ENCODE results near the gene IQCC. TPM values are rescaled to one million over a fixed set of nuclear protein-coding genes. Genes with fewer than 3 reads are reported as not detected.
"Not testable (repeated sequence)": the region's sequence is repeated elsewhere in the genome, so short reads cannot be mapped to it uniquely, and the experiment has no call there.

The IQCC gene
- 1 to 10 TPM; 5.6 to 9.8 (median 7.3) TPM for polyA plus RNA-seq (ENCODE audit: insufficient read length in 4 of 4)

- peak in 3 of 4 donors; percentile 77 to 87 (median 82) for DNase-seq (ENCODE audit: low read depth in 4 of 4, low spot score in 3 of 4)
These were observed at the start of gene IQCC for GRCh38 chr1:32205401-32206370. Gene IQCC, plus strand, starts transcription at chr1:32205671. Its CDS starts 11 bp downstream, at chr1:32205682.

- DNase-seq (ENCODE audit: low read depth in 4 of 4, low spot score in 3 of 4) = no peak
These were observed 46.3 kb upstream of the IQCC start for GRCh38 chr1:32159189-32159588.

GRCh38 chr1:32163405-32163804 lies 42.1 kb upstream of the IQCC start:
- DNase-seq (ENCODE audit: low read depth in 4 of 4, low spot score in 3 of 4) = no peak

DNA sequence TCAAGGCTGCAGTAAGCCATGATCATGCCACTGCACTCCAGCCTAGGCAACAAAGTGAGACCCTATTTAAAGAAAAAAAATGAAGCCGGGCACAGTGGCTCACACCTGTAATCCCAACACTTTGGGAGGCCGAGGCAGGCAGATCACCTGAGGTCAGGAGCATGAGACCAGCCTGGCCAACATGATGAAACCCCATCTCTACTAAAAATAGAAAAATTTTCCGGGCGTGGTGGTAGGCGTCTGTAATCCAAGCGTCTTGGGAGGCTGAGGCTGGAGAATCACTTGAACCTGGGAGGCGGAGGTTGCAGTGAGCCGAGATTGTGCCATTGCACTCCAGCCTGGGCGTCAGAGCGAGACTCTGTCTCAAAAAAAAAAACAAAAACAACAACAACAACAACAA lies 39.8 kb upstream of the IQCC start:
- not testable (repeated sequence) for DNase-seq (ENCODE audit: low read depth in 4 of 4, low spot score in 3 of 4)

DNA sequence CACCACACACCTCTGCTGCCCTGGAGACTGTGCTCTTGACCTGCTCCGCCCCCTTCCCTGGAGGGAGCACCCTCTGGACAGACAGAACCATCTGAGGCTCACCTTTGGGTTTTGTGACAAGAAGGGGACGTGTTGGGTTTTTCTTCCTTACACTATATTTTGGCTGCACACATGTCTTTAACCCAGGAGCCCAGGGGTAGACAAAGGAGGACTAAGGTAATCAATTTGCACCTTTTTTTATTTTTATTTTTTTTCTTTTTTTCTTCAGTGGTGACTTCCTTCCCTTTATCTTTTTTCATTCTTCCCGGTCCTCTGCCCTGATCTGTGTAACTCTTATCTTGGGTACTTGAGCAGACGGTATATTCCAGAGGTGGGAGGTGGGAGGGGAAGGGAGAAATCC lies 34.5 kb upstream of the IQCC start:
- DNase-seq (ENCODE audit: low read depth in 4 of 4, low spot score in 3 of 4) = no peak

DNA sequence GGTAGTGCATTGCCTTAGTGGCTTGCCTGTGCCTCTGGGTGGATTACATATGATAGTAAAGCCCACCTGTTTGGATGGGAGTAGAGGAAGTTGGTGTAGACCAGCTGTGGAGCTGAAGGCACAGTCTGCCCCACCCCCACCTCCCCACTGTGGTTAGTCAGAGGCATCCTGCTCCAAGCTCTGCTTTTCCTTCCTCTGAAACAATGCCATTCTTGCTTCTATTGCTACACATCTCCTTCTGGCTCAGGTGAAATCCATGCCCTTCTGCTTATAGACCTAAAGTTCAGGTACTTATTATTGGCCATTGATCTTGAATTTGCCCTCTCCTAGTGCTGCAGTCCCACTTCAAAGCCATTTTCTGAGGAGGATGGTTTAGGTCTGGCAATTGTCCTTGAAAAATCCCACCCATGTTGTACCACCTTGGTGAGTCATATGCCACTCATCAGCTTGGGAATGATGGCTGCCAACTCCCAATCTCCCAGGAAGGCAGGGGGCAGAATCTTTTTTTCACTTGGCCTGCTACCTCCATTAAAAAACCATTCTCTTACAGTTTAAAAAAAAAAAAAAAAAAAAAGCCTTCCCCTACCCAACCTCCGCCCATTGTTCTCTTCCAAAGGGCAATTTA lies 32.7 kb upstream of the IQCC start:
- no peak for DNase-seq (ENCODE audit: low read depth in 4 of 4, low spot score in 3 of 4)

DNA sequence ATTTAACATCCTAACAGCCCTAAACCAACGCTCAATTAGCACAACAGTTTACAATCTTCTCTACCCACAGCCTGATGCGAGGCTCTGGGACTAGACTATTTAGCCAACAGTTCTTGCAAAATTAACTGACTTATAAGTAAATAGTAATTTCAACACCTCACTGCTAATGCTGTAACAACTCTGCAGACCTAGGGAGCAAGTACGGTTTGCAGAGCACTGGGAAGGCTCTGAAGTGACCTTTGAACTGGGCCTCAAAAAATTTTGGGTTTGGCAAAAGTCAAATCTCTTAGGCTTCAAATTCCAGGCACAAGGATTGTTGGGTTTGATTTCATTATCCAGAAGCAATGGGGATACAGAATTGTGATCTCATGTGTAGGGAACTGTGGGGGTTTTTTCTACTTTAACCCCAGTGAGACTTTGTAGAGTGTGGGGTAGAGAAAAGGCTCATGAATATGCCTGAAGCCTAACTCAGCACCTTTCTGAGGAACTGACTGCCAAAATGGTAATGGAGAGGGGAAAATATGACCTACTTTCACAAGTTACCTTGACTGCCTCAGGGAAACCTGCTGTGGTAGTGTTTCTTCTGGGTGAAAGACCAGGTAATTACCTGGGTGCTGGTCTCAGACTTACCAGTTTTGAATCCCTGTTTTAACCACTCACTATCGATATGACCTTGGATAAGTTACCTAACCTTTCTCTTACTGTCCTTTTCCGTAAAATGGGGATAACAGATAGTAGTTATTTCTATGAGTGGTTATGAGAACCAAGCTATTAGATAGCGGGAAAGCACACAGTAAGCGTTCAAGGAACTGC lies 26.9 kb upstream of the IQCC start:
- no peak for DNase-seq (ENCODE audit: low read depth in 4 of 4, low spot score in 3 of 4)

GRCh38 chr1:32179193-32179442 lies 26.4 kb upstream of the IQCC start:
- DNase-seq (ENCODE audit: low read depth in 4 of 4, low spot score in 3 of 4) = no peak

DNA sequence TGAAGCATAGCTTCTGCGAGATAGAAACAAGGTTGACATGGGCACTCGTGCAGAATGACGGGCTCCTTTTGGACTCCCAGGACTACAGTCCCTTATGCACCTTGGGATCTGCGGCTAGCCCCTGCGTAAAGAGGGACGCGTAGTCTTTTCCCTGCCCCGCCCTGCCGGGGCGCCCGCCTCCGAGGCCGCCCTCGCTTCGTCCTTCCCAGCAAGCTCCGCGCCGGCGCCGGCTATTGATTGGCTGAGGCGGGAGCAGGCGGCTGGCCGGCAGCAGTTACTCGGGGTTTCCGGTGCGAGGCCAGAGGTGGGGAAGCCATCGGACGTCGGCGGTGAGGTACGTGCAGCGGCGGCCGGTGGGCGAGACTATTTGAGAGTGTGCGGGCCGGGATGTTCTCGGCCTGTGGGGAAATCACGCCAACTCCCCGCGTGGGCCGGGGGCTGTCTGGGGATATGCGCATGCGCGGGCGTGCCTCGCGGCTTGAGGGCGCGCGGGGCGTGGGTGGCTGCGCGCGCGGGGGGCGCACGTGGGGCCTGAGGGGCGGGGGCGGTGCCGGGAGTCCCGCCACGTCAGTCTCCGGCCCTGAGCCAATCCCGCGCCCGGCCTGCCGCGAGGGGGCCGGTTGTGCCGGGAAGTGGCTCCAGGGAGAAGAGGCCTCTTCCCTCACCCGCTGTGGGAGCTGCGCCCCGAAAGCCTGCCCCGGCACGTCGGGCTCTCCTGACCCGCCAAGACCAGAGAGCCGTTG lies 25.9 kb upstream of the IQCC start, which contains the start of gene TXLNA:
TXLNA (plus strand) TSS at position 233 of the 743 bp plus-strand sequence. CDS start 671 bp downstream, outside the sequence.
- DNase-seq (ENCODE audit: low read depth in 4 of 4, low spot score in 3 of 4) = peak; percentile 81 to 87 (median 84)

DNA sequence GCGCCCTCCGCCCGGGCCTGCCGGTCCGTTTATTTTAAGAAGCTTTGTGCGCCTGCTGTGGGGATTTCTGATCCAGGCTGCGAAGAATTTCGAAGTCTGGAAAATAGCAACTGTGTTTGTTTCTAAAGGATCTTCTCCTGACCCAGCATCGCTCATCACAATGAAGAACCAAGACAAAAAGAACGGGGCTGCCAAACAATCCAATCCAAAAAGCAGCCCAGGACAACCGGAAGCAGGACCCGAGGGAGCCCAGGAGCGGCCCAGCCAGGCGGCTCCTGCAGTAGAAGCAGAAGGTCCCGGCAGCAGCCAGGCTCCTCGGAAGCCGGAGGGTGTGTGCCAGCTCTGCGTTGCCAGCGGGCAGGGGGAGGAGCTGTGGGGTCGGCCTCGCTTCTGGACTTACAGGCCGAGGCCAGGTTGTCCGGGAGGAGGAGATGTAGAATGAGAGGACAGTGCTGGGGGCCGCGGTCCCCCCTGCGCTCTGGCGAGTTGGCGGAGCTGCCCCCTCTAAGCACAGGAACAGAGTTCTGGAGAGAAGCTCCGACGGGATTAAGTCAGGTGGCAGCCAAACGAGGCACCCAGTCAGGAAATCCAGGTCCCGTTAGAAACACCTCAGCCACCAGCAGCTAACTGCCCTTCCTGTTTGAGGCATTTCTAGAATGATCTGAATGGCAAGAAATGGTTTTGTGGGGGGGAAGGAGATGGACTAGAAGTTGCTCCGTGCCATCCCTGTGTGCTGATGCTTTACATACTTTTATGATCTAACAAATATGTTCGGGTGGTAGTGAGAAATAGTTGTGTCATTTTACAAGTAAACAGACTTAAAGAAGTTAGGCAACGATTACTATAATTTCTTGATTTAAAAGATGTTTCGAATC lies 25.0 kb upstream of the IQCC start:
- DNase-seq (ENCODE audit: low read depth in 4 of 4, low spot score in 3 of 4) = peak in 1 of 4 donors; percentile 24

DNA sequence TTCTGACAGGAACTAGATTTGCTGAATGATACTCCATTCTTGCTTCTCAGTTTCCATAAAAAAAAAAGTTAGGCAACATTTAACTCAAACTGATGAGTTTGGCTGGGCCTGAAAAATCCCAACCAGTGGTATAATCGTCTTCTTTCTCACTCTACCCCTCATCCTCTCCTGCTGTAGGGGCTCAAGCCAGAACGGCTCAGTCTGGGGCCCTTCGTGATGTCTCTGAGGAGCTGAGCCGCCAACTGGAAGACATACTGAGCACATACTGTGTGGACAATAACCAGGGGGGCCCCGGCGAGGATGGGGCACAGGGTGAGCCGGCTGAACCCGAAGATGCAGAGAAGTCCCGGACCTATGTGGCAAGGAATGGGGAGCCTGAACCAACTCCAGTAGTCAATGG lies 24.4 kb upstream of the IQCC start:
- DNase-seq (ENCODE audit: low read depth in 4 of 4, low spot score in 3 of 4) = no peak

DNA sequence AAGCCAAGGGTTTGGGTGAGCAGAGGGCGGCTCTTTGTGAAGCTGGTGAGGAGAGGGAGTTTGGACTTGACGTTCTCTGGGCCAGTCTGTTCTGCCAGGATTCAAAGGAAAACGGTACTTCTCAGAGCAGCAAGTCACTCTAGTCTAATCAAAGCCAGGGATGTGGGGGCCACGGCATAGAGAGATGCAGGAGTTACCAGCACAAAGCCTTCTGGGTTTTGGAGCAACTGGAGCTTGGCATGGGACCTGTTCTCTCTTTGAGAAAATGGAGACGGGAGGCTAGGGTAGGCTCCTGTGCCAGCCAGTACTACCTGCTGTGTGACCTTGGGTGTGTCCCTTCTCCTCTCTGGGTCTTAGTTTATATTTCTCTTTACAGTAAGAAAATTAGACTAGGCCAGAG lies 23.9 kb upstream of the IQCC start:
- no peak for DNase-seq (ENCODE audit: low read depth in 4 of 4, low spot score in 3 of 4)

DNA sequence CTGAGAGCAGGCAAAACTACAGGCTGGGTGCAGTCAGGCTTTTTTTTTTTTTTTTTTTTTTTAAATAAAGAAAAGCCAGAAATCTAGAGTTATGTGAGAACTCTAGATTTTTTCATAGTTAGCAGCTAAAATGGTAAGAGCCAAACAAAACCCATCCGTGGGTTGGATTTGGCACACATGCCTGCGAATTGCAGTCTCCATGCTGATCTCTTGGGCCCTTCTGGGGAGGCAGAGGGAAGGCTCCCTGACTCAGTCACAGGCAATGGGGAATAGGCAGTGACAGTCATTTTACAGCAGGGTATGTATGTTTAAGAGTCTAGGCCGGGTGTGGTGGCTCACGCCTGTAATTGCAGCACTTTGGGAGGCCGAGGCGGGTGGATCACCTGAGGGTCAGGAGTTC lies 23.4 kb upstream of the IQCC start:
- DNase-seq (ENCODE audit: low read depth in 4 of 4, low spot score in 3 of 4) = no peak

DNA sequence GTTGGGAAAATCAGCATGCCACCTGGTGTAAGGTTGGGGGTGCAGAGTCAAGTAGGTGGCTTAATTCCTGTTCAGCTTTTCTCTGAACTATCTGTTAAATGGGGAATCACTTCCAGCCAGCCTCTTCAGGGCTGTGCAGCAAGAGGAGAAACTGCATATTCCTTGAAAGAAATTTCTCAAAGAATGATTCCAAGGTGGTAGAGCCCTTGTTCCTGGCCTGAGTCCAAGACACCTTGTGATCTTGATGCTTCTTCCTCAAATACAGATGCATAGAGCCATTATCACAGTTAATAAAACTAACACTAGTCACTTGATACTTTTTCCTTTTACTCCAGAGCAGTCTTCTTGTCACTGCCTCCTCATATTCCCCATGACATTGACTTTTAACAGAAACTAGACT lies 20.8 kb upstream of the IQCC start:
- no peak for DNase-seq (ENCODE audit: low read depth in 4 of 4, low spot score in 3 of 4)

DNA sequence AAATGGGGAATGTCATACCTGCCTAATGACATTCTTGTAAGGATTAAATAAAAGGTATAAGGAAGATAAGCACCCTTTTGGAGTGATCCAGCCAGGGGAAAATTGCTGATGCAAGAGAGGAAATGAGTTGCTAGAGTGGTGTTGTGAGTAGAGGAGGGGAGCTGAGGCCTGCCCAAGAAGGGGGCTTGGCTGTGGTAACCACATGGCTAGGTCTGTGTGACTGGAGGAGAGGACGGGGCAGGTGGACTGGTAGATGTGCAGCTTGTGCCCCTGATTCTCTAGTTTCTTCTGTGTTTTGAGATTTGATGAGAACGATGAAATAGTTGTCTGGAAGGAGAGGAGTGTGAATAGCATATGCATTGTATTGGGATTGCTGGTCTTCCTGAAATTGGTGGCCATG lies 19.4 kb upstream of the IQCC start:
- DNase-seq (ENCODE audit: low read depth in 4 of 4, low spot score in 3 of 4) = no peak

DNA sequence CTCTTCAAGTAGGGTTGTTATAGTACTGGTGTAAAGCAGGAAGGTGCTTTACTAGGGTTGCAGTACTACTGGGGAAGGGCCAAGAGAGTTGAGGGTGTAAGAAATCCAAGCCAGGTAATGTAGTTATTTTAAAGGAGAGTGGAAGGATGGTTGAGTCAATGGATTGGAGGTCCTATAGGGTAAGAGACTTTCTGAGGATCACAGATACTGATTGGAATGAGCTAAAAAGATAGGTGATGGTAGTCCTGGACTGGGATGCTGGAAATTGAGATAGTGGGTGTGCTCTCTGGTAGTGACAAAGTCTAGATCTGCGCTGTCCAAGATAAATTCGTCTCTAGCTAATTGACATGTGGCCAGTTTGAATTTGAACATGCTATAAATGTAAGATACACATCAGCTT lies 19.0 kb upstream of the IQCC start:
- no peak for DNase-seq (ENCODE audit: low read depth in 4 of 4, low spot score in 3 of 4)

DNA sequence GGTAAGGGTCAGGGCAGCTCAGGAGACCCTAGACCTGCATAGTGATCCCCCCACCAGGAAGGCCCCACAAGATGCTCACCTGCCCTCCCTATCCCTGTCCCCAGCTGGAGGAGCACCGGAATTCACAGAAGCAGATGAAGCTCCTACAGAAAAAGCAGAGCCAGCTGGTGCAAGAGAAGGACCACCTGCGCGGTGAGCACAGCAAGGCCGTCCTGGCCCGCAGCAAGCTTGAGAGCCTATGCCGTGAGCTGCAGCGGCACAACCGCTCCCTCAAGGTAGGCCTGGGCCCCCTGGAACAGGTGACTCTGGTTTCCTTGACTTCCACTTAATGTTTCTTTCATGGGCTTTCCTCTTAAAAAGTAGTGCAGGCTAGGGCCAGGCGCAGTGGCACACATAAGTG lies 17.6 kb upstream of the IQCC start:
- DNase-seq (ENCODE audit: low read depth in 4 of 4, low spot score in 3 of 4) = no peak

GRCh38 chr1:32192220-32192948 lies 13.1 kb upstream of the IQCC start:
- no peak for DNase-seq (ENCODE audit: low read depth in 4 of 4, low spot score in 3 of 4)

DNA sequence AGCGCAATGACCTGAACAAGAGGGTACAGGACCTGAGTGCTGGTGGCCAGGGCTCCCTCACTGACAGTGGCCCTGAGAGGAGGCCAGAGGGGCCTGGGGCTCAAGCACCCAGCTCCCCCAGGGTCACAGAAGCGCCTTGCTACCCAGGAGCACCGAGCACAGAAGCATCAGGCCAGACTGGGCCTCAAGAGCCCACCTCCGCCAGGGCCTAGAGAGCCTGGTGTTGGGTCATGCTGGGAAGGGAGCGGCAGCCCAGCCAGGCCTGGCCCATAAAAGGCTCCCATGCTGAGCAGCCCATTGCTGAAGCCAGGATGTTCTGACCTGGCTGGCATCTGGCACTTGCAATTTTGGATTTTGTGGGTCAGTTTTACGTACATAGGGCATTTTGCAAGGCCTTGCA lies 10.5 kb upstream of the IQCC start:
- DNase-seq (ENCODE audit: low read depth in 4 of 4, low spot score in 3 of 4) = no peak

Data from left renal pelvis (tissue), 4 donors.